ENCODE data around the gene TAMM41. TPM values are rescaled to one million over a fixed set of nuclear protein-coding genes. Genes with fewer than 3 reads are reported as not detected.
A peak's percentile ranks its signal among the peaks of the same experiment; 100 is the strongest.

Gene TAMM41
- total and polyA plus RNA-seq, 9 of the 15 experiments (the other 6 are each of a cell fraction or from before 2014, with no cell fraction given), result 8.6 to 74.6 (median 29.3) TPM

DNA sequence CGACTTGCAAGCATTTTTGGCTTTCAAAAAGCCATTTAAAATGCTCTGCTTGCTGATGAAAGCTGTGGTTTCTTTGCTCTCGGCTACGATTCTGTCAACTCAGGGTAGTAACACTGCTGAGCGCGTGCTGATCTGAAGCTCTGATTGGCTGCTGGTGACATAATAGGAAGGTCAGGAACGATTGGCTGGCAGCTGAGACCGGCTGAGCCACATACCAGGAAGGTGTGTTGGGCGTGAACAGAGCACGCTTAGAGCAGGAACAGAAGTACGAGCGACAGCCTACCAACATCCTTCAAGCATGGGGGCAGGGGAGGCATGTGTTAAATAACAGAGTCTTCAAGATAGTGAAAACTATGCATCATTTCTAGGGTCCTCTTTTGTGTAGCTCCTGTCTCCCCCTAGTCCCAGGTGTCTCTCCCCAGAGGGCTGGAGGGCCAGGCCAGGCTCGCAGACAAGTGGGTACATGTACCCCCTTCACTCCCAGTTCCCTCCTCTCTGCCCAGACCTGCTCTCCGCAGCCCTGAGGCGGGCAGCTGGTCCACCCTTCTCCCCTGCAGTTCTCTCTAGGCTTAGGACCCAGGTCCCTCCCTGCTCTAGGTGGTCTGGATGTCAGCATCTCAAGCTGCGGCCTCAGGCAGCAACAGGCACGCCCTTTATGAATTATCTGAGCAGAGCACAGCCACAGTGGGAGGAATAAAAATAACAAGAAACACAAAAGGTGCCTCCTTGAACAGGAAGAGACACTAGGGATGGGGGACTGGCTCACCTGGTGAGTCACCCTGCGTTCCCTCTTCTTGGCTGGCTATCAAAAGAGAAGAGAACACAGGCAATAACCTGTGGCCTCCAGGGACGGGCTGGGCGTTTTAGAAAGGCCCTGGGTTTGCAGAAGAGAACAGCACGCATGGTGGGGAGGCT is 76.0 kb downstream of the TAMM41 start (continued):
- TF ChIP-seq ZNF780A (CRISPR knock-in tag; IDR thresholded peaks at IDR 0.05), result no peak
- peak; percentile 85 for TF ChIP-seq RFX5 (IDR thresholded peaks at IDR 0.05; ENCODE audit: low read depth, low read length)
- no peak for TF ChIP-seq ZNF324 (CRISPR knock-in tag; IDR thresholded peaks at IDR 0.05)
- TF ChIP-seq, protein P1, sequence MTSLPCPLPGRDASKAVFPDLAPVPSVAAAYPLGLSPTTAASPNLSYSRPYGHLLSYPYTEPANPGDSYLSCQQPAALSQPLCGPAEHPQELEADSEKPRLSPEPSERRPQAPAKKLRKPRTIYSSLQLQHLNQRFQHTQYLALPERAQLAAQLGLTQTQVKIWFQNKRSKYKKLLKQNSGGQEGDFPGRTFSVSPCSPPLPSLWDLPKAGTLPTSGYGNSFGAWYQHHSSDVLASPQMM (CRISPR knock-in tag; IDR thresholded peaks at IDR 0.05), result no peak
- no peak for TF ChIP-seq KAT8 (IDR thresholded peaks at IDR 0.05; ENCODE audit: low read depth)
- TF ChIP-seq YY1 (IDR thresholded peaks at IDR 0.05; ENCODE audit: borderline replicate concordance in 1 of 3, control insufficient read depth in 1 of 3, extremely low read depth in 1 of 3, insufficient read depth in 3 of 3, insufficient read length in 1 of 3, insufficient replicate concordance in 2 of 3, low read depth in 1 of 3, low read length in 2 of 3), result no peak
- TF ChIP-seq ZNF586 (CRISPR knock-in tag; conservative IDR thresholded peaks at IDR 0.05), result no peak
- TF ChIP-seq ASH1L (IDR thresholded peaks at IDR 0.05; ENCODE audit: borderline replicate concordance, low read depth, partially characterized antibody), result no peak
- no peak for TF ChIP-seq ZNF408 (CRISPR knock-in tag; IDR thresholded peaks at IDR 0.05; ENCODE audit: low read depth)
- TF ChIP-seq, protein P2, sequence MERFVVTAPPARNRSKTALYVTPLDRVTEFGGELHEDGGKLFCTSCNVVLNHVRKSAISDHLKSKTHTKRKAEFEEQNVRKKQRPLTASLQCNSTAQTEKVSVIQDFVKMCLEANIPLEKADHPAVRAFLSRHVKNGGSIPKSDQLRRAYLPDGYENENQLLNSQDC (CRISPR knock-in tag; IDR thresholded peaks at IDR 0.05), result no peak
- TF ChIP-seq NFIC (IDR thresholded peaks at IDR 0.05), result no peak
- TF ChIP-seq CBX5 (IDR thresholded peaks at IDR 0.05; ENCODE audit: borderline replicate concordance, low read depth), result 0 out of 2 replicates have a peak, but pooled peaks have one; percentile 42
- no peak for TF ChIP-seq PTRF (tag; IDR thresholded peaks at IDR 0.05)
- TF ChIP-seq, protein P3, sequence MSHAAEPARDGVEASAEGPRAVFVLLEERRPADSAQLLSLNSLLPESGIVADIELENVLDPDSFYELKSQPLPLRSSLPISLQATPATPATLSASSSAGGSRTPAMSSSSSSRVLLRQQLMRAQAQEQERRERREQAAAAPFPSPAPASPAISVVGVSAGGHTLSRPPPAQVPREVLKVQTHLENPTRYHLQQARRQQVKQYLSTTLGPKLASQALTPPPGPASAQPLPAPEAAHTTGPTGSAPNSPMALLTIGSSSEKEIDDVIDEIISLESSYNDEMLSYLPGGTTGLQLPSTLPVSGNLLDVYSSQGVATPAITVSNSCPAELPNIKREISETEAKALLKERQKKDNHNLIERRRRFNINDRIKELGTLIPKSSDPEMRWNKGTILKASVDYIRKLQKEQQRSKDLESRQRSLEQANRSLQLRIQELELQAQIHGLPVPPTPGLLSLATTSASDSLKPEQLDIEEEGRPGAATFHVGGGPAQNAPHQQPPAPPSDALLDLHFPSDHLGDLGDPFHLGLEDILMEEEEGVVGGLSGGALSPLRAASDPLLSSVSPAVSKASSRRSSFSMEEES (CRISPR knock-in tag; IDR thresholded peaks at IDR 0.05), result no peak
- TF ChIP-seq ZFP30 (CRISPR knock-in tag; IDR thresholded peaks at IDR 0.05; ENCODE audit: borderline replicate concordance), result no peak
- TF ChIP-seq MTA2 (IDR thresholded peaks at IDR 0.05; ENCODE audit: low read depth), result no peak
- TF ChIP-seq, protein P4, sequence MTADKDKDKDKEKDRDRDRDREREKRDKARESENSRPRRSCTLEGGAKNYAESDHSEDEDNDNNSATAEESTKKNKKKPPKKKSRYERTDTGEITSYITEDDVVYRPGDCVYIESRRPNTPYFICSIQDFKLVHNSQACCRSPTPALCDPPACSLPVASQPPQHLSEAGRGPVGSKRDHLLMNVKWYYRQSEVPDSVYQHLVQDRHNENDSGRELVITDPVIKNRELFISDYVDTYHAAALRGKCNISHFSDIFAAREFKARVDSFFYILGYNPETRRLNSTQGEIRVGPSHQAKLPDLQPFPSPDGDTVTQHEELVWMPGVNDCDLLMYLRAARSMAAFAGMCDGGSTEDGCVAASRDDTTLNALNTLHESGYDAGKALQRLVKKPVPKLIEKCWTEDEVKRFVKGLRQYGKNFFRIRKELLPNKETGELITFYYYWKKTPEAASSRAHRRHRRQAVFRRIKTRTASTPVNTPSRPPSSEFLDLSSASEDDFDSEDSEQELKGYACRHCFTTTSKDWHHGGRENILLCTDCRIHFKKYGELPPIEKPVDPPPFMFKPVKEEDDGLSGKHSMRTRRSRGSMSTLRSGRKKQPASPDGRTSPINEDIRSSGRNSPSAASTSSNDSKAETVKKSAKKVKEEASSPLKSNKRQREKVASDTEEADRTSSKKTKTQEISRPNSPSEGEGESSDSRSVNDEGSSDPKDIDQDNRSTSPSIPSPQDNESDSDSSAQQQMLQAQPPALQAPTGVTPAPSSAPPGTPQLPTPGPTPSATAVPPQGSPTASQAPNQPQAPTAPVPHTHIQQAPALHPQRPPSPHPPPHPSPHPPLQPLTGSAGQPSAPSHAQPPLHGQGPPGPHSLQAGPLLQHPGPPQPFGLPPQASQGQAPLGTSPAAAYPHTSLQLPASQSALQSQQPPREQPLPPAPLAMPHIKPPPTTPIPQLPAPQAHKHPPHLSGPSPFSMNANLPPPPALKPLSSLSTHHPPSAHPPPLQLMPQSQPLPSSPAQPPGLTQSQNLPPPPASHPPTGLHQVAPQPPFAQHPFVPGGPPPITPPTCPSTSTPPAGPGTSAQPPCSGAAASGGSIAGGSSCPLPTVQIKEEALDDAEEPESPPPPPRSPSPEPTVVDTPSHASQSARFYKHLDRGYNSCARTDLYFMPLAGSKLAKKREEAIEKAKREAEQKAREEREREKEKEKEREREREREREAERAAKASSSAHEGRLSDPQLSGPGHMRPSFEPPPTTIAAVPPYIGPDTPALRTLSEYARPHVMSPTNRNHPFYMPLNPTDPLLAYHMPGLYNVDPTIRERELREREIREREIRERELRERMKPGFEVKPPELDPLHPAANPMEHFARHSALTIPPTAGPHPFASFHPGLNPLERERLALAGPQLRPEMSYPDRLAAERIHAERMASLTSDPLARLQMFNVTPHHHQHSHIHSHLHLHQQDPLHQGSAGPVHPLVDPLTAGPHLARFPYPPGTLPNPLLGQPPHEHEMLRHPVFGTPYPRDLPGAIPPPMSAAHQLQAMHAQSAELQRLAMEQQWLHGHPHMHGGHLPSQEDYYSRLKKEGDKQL (CRISPR knock-in tag; IDR thresholded peaks at IDR 0.05; ENCODE audit: borderline replicate concordance), result no peak
- TF ChIP-seq NFE2 (IDR thresholded peaks at IDR 0.05; ENCODE audit: low read depth), result peak; percentile 46
- no peak for TF ChIP-seq GATAD2A (IDR thresholded peaks at IDR 0.05)

Measured in K562 (cell line).